Aorta (tissue), 5 donors: ENCODE measurements around the gene SLC25A31. TPM values are rescaled to one million over a fixed set of nuclear protein-coding genes. Genes with fewer than 3 reads are reported as not detected.

Source experiments
- ATAC-seq: fragments of 200-7000 bp; cut with Tn5 transposase; one replicate; pipeline ENCODE4 v1.9.1; 2022; ENCODE audit warnings: moderate library complexity; ENCODE audit not compliant: low FRiP score
- DNase-seq, 2 donors: peaks; one replicate each; pipeline ENCODE4 v3.0.0-alpha.2; 2020
- H3K27ac ChIP-seq, 2 donors: one replicate each; pipeline ENCODE4 v1.5.1; 2013; ENCODE audit warnings: low read length in 2 of 2, mild to moderate bottlenecking in 2 of 2, moderate library complexity in 2 of 2, control low read depth in 1 of 2, inconsistent platforms in 1 of 2, low read depth in 1 of 2
- H3K27me3 ChIP-seq, 2 donors: one replicate each; pipeline ENCODE4 v1.6.1; 2013; ENCODE audit warnings: control low read depth in 1 of 2, low read length in 1 of 2, mild to moderate bottlenecking in 1 of 2, moderate library complexity in 1 of 2; ENCODE audit not compliant: insufficient read depth in 2 of 2, control insufficient read depth in 1 of 2
- H3K36me3 ChIP-seq, 2 donors: one replicate each; pipeline ENCODE4 v1.6.1; 2013; ENCODE audit warnings: control low read depth in 1 of 2, low read length in 1 of 2, mild to moderate bottlenecking in 1 of 2; ENCODE audit not compliant: insufficient read depth in 2 of 2, control insufficient read depth in 1 of 2
- H3K4me1 ChIP-seq, 2 donors: one replicate each; pipeline ENCODE4 v1.6.1; 2013; ENCODE audit warnings: low read length in 2 of 2, control low read depth in 1 of 2, mild to moderate bottlenecking in 1 of 2, moderate library complexity in 1 of 2; ENCODE audit not compliant: insufficient read depth in 2 of 2, control insufficient read depth in 1 of 2
- H3K4me3 ChIP-seq, 2 donors: one replicate each; pipeline ENCODE4 v1.5.1; 2013; ENCODE audit warnings: low read length in 2 of 2, control low read depth in 1 of 2, mild to moderate bottlenecking in 1 of 2
- H3K9me3 ChIP-seq: one replicate; pipeline ENCODE4 v1.6.1; 2013; ENCODE audit warnings: mild to moderate bottlenecking, low read length; ENCODE audit not compliant: control insufficient read depth
- WGBS, 2 donors: extraction: QIAGEN DNeasy Blood & Tissue Kit; methylation state at CpG; one replicate each; pipeline ENCODE4 v1.1.7; 2013; 5-methylcytosine and 5-hydroxymethylcytosine counted together
- intact Hi-C, 2 donors: fragments of 100-400 bp; cut with DNase I; formaldehyde crosslinking; loops; one replicate each; pipeline versions ENCODE4 v1.14.2 to v1.15.0; 2022
- polyA plus RNA-seq, 2 donors: library from polyadenylated mRNA; stranded (reverse); fragments of 200-250 nt; gene quantifications; one replicate each; pipeline ENCODE4 v1.2.3, GENCODE V29; 2013
- total RNA-seq, 2 donors: library from RNA; stranded (reverse); fragmentation: NEBNext Ultra II Directional; extraction: Animal tissue kit (Norgen Biotek cat#: 25700); gene quantifications; one replicate each; pipeline ENCODE4 v1.2.1, GENCODE V29; 2021
- donor health status: healthy with polysubstance abuse.
- donor health status: Bipolar disorder and iron deficiency.
- donor health status: DM: no; HTN: no; CAD: no.
- donor health status: DM: no; HTN: no; CAD: no.
- donor health status: DM: yes; HTN: yes; CAD: no.

Gene SLC25A31
- total and polyA plus RNA-seq, 4 donors: not detected

GRCh38 chr4:127734976-127735375, 4.8 kb downstream of the SLC25A31 start:
- H3K27me3 ChIP-seq: no peaks in the 10 kb centered on the region
- H3K27ac ChIP-seq: no peak overlapping the region
- DNase-seq (no peak), ATAC-seq (no peak)
- 81 to 86% methylated on average over 2 of the region's 2 CpGs for WGBS, 2 donors
- intact Hi-C loops: no loop called here
- H3K4me3 ChIP-seq: no peak overlapping the region
- no peaks in the 10 kb centered on the region for H3K36me3 ChIP-seq
- H3K4me1 ChIP-seq: no peaks in the 10 kb centered on the region
- no peaks in the 10 kb centered on the region for H3K9me3 ChIP-seq

- H3K9me3 ChIP-seq: no peaks in the 10 kb centered on the region
- no peaks in the 10 kb centered on the region for H3K27me3 ChIP-seq
- H3K4me1 ChIP-seq: no peaks in the 10 kb centered on the region
- whole genome bisulfite sequencing, 2 donors: 7 to 22% methylated on average over 4 of the region's 4 CpGs
- H3K36me3 ChIP-seq: no peaks in the 10 kb centered on the region
- ATAC-seq (no peak), DNase-seq (no peak)
- intact Hi-C loops: no loop called here
- H3K27ac ChIP-seq: no peak overlapping the region
- H3K4me3 ChIP-seq: no peak overlapping the region
These were observed 7.1 kb downstream of the SLC25A31 start for GRCh38 chr4:127737295-127737694.

- H3K36me3 ChIP-seq: no peaks in the 10 kb centered on the region
- DNase-seq (no peak), ATAC-seq (no peak)
- H3K9me3 ChIP-seq: no peaks in the 10 kb centered on the region
- no peaks in the 10 kb centered on the region for H3K27me3 ChIP-seq
- H3K27ac ChIP-seq: no peak overlapping the region
- no peaks in the 10 kb centered on the region for H3K4me1 ChIP-seq
- no peak overlapping the region for H3K4me3 ChIP-seq
- intact Hi-C loops: no loop called here
- WGBS, 2 donors: 98 to 100% methylated on average over 1 of the region's 1 CpG
These were observed 11.0 kb downstream of the SLC25A31 start for GRCh38 chr4:127741247-127741646.

DNA sequence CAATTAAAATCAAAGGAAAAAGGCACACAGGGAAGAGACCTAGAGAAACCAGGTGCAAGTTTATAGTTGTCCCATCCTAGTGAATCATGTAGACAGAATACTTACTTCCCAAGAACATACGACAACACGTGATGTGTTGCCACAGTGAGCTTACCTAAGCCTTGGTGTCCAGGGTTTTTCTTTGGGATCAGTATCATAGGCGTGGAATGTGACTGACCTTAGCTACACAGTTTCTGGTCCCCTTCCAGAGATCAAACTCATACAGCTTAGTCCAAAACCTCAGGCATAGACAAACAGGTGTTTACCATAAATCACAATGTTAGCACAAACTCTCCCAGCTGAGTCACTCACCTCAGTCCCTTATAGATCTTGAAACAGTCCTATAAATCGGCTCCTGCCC, 17.7 kb downstream of the SLC25A31 start:
- Histone ChIP-seq H3K27me3 (no peaks in the 10 kb centered on the region), H3K36me3 (no peaks in the 10 kb centered on the region), H3K4me1 (no peaks in the 10 kb centered on the region), H3K4me3 (no peak overlapping the region), H3K27ac (no peak overlapping the region), H3K9me3 (peaks cover 3% of the 10 kb centered on the region)
- no peak for DNase-seq
- intact Hi-C loops: no loop called here
- 87 to 90% methylated on average over 4 of the region's 4 CpGs for WGBS, 2 donors
- no peak for ATAC-seq

GRCh38 chr4:127748957-127749356, 18.8 kb downstream of the SLC25A31 start:
- H3K36me3 ChIP-seq: no peaks in the 10 kb centered on the region
- no peak overlapping the region for H3K27ac ChIP-seq
- H3K27me3 ChIP-seq: no peaks in the 10 kb centered on the region
- no peak overlapping the region for H3K4me3 ChIP-seq
- H3K4me1 ChIP-seq: no peaks in the 10 kb centered on the region
- DNase-seq: no peak
- intact Hi-C loops: no loop called here
- 82 to 85% methylated on average over 2 of the region's 2 CpGs for WGBS, 2 donors
- peaks cover 3% of the 10 kb centered on the region for H3K9me3 ChIP-seq
- ATAC-seq: no peak

GRCh38 chr4:127756906-127757305, 26.7 kb downstream of the SLC25A31 start:
- ATAC-seq (no peak), DNase-seq (no peak)
- no peaks in the 10 kb centered on the region for H3K27me3 ChIP-seq
- no peak overlapping the region for H3K27ac ChIP-seq
- H3K4me3 ChIP-seq: no peak overlapping the region
- H3K4me1 ChIP-seq: no peaks in the 10 kb centered on the region
- intact Hi-C loops: no loop called here
- H3K9me3 ChIP-seq: no peaks in the 10 kb centered on the region
- 80 to 84% methylated on average over 2 of the region's 2 CpGs for WGBS, 2 donors
- no peaks in the 10 kb centered on the region for H3K36me3 ChIP-seq

DNA sequence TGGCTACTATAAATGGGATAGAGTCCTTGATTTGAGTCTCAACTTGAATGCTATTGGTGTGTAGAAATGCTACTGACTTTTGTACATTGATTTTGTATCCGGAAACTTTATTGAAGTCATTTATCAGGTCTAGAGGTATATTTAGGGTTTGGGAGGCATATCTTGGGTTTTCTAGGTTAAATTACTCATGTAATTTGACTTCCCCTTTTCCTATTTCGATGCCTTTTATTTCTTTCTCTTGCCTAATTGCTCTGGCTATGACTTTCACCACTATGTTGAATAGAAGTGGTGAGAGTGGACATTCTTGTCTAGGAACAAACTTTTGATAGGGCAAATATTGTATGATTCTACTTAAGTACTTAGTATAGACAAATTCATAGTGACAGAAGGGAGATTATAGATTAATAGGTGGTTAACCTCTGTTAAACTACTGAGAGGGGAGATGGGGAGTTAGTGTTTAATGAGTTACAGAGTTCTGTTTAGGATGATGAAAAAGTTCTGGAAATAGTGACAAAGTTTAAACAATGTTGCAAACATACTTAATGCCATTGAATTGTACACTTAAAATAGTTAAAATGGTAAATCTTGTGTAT, 29.1 kb downstream of the SLC25A31 start:
- no peak for ATAC-seq

GRCh38 chr4:127759893-127760292, 29.7 kb downstream of the SLC25A31 start:
- Histone ChIP-seq H3K36me3 (no peaks in the 10 kb centered on the region), H3K27me3 (no peaks in the 10 kb centered on the region), H3K27ac (no peak overlapping the region), H3K4me1 (no peaks in the 10 kb centered on the region), H3K9me3 (no peaks in the 10 kb centered on the region), H3K4me3 (no peak overlapping the region)
- DNase-seq: no peak
- 62 to 67% methylated on average over 3 of the region's 3 CpGs for WGBS, 2 donors
- intact Hi-C loops: no loop called here
- no peak for ATAC-seq

More for the DNA sequence above, 29.1 kb downstream of the SLC25A31 start:
- H3K36me3 ChIP-seq: no peaks in the 10 kb centered on the region
- H3K4me1 ChIP-seq: no peaks in the 10 kb centered on the region
- H3K27me3 ChIP-seq: no peaks in the 10 kb centered on the region
- no peak overlapping the region for H3K4me3 ChIP-seq
- DNase-seq: no peak
- WGBS, 2 donors: 83 to 87% methylated on average over 2 of the region's 2 CpGs
- intact Hi-C loops: no loop called here
- no peaks in the 10 kb centered on the region for H3K9me3 ChIP-seq
- H3K27ac ChIP-seq: no peak overlapping the region

DNA sequence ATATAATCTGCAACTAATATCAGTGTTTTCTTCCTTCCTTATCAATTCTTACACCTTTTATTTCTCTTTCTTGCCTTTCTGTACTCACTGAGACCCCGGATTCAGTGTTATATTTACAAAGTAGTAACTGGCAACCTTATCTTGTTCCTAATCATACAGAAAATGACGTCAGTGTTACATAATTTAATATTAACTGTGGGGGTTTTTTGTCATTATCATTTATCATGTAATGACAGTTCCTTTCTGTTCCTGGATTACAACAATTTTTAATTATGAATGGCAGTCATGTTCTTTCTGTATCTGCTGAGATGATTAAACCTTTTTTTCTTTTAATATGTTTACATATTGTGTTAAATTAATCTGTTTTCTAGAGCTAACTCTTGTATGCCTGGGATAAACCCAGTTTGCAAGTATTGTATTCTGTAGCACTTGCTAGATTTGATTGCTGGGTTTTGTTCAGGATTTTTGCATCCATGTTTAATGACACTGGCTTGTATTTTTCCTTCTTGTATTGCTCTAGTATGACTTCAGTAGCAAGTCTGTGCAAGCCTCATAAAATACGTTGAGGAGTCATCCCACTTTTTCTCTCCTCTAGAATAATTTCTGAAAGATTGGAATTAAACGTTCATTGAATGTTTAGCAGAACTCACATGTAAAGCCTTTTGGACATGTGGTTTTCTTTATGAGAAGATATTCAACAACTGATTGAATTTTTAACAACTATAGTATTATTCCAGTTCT, 41.5 kb downstream of the SLC25A31 start:
- 58 to 65% methylated on average over 4 of the region's 4 CpGs for WGBS, 2 donors

More for the DNA sequence above, 41.5 kb downstream of the SLC25A31 start:
- intact Hi-C loops: no loop called here
- Histone ChIP-seq H3K9me3 (no peaks in the 10 kb centered on the region), H3K27ac (no peak overlapping the region), H3K4me1 (no peaks in the 10 kb centered on the region), H3K27me3 (no peaks in the 10 kb centered on the region), H3K4me3 (no peak overlapping the region), H3K36me3 (no peaks in the 10 kb centered on the region)
- DNase-seq (no peak), ATAC-seq (no peak)
